ENCODE data around the gene TIMM44. TPM values are rescaled to one million over a fixed set of nuclear protein-coding genes. Genes with fewer than 3 reads are reported as not detected.

The TIMM44 gene
- total RNA-seq, 1 experiment from 2014 or later: 114 TPM

DNA sequence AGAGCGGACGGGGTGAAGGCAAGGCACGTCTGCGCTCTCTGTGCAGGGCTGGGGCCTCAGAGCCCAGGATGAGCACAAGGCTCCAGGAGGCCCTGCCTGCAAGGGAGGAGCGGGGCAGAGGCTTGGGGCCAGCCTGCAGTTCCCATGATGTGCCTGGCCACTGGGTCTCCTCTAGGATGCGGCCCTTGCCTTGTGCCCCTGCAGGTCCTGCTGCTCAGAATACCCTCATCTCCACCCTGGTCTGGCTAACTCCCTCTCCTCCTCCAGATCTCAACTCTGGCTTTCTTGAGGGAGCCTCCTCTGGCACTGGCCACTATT lies 34.2 kb upstream of the TIMM44 start:
- Histone ChIP-seq H3K4ac (ENCODE audit: low read depth, low read length) (no peak overlapping the region), H3K27ac (ENCODE audit: insufficient read length, low read depth, low read length) (no peak overlapping the region), H4K20me1 (ENCODE audit: control insufficient read depth, insufficient read depth, insufficient read length) (peaks cover 3% of the 10 kb centered on the region), H3K79me1 (ENCODE audit: insufficient read depth, low read depth, low read length, poor library complexity, severe bottlenecking) (no peaks in the 10 kb centered on the region), H2BK120ac (ENCODE audit: low read depth, low read length, poor library complexity, severe bottlenecking) (no peak overlapping the region), H2BK5ac (ENCODE audit: insufficient read length, low read length) (no peak overlapping the region), H3K56ac (ENCODE audit: insufficient read length, low read depth, low read length) (no peak overlapping the region), H2AK5ac (ENCODE audit: insufficient read length, low read length) (no peak overlapping the region), H3K18ac (ENCODE audit: insufficient read length, low read depth, low read length) (no peak overlapping the region), H3K14ac (ENCODE audit: insufficient read depth, low read length) (no peak overlapping the region), H3K4me2 (ENCODE audit: insufficient read depth, insufficient read length, low read length) (no peak overlapping the region), H4K5ac (ENCODE audit: insufficient read length, low read depth, low read length) (no peak overlapping the region), H4K91ac (ENCODE audit: insufficient read length, low read depth, low read length) (no peak overlapping the region), H3K23ac (ENCODE audit: insufficient read length, low read depth, low read length) (no peak overlapping the region), H2BK20ac (ENCODE audit: low read depth, low read length, poor library complexity, severe bottlenecking) (no peak overlapping the region), H3K4me1 (ENCODE audit: insufficient read depth, low read length) (no peaks in the 10 kb centered on the region), H3T11ph (ENCODE audit: low read length) (no peak overlapping the region), H2BK12ac (ENCODE audit: insufficient read length, low read depth, low read length) (no peak overlapping the region), H2BK15ac (ENCODE audit: low read depth, low read length) (no peak overlapping the region), H3K79me2 (ENCODE audit: insufficient read depth, low read length) (no peaks in the 10 kb centered on the region), H3K27me3 (ENCODE audit: insufficient read depth, low read length) (no peaks in the 10 kb centered on the region), H3K9ac (ENCODE audit: extremely low read depth, insufficient read length, low read length) (no peak overlapping the region), H4K8ac (replicated peaks; ENCODE audit: insufficient read length, low read depth, low read length) (no peak overlapping the region), H2AFZ (ENCODE audit: low read length) (no peak overlapping the region), H3K23me2 (ENCODE audit: insufficient read length, low read depth, low read length, poor library complexity, severe bottlenecking) (no peaks in the 10 kb centered on the region), H3K9me3 (ENCODE audit: control insufficient read depth, low read depth, low read length) (no peaks in the 10 kb centered on the region)
- H3K9me3 Mint-ChIP-seq: no peaks in the 10 kb centered on the region
- WGBS (ENCODE audit: extremely low coverage, insufficient read length, low lambda C conversion rate): no CpG with 5 or more reads among the region's 6 CpGs
- peaks cover 41 to 80% (median 79%) of the 10 kb centered on the region in 3 experiments for H3K36me3 Mint-ChIP-seq (ENCODE audit: insufficient read depth in 1 of 3, low read depth in 3 of 3)
- TF ChIP-seq, protein P1, sequence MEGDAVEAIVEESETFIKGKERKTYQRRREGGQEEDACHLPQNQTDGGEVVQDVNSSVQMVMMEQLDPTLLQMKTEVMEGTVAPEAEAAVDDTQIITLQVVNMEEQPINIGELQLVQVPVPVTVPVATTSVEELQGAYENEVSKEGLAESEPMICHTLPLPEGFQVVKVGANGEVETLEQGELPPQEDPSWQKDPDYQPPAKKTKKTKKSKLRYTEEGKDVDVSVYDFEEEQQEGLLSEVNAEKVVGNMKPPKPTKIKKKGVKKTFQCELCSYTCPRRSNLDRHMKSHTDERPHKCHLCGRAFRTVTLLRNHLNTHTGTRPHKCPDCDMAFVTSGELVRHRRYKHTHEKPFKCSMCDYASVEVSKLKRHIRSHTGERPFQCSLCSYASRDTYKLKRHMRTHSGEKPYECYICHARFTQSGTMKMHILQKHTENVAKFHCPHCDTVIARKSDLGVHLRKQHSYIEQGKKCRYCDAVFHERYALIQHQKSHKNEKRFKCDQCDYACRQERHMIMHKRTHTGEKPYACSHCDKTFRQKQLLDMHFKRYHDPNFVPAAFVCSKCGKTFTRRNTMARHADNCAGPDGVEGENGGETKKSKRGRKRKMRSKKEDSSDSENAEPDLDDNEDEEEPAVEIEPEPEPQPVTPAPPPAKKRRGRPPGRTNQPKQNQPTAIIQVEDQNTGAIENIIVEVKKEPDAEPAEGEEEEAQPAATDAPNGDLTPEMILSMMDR (conservative IDR thresholded peaks at IDR 0.05): no peak
- DNase-seq: no peak
- H3K27ac Mint-ChIP-seq: peak overlapping the region in 1 of 3 experiments; percentile 64; a peak in 2 of 7 replicates
- no peaks in the 10 kb centered on the region for H3K4me1 Mint-ChIP-seq
- no peak overlapping the region for H3K4me3 Mint-ChIP-seq
- no peaks in the 10 kb centered on the region for H3K27me3 Mint-ChIP-seq (ENCODE audit: low read depth)
